PC-9 (cell line): ENCODE measurements around the gene UGT1A7. TPM values are rescaled to one million over a fixed set of nuclear protein-coding genes. Genes with fewer than 3 reads are reported as not detected.
"Not testable (repeated sequence)": the region's sequence is repeated elsewhere in the genome, so short reads cannot be mapped to it uniquely, and the experiment has no call there.

Experiments used
- BruUV-seq: library from RNA; stranded (reverse); fragments of 400-500 nt; replicated peaks from 2 replicates; lab custom pipeline; 2021; lab: Mats Ljungman, UMichigan
- CTCF ChIA-PET: fragments of 300-600 bp; sonication (Branson Sonifier 250); formaldehyde crosslinking; loops from one replicate; lab custom pipeline; 2022; ENCODE audit warnings: antibody characterized with exemption; lab: Charles Lee
- POLR2A ChIA-PET: fragments of 300-600 bp; sonication (Branson Sonifier 250); formaldehyde crosslinking; loops from one replicate; lab custom pipeline; 2022; ENCODE audit warnings: antibody characterized with exemption; ENCODE audit not compliant: unreplicated experiment; lab: Charles Lee
- DNase-seq, 2 experiments: peaks; one replicate each; pipeline versions ENCODE4 v3.0.0 to v3.0.0-alpha.2; 2015 to 2022; ENCODE audit warnings: mixed read lengths in 1 of 2
- H2AFZ ChIP-seq: fragments of 200-600 bp; sonication (generic); 2 replicates; pipeline ENCODE4 v1.8.1; 2017; ENCODE audit warnings: antibody characterized with exemption
- H3F3A ChIP-seq: fragments of 200-600 bp; sonication (generic); 2 replicates; pipeline ENCODE4 v1.8.1; 2017; ENCODE audit warnings: antibody characterized with exemption, mild to moderate bottlenecking, low read depth; ENCODE audit not compliant: insufficient read depth
- H3K27ac ChIP-seq: fragments of 200-600 bp; sonication (generic); 2 replicates; pipeline ENCODE4 v1.6.1; 2016; ENCODE audit warnings: mixed run types
- H3K27me3 ChIP-seq: fragments of 200-600 bp; sonication (generic); 2 replicates; pipeline ENCODE4 v1.6.1; 2016; ENCODE audit warnings: low read depth, mixed run types; ENCODE audit not compliant: insufficient read depth
- H3K36me3 ChIP-seq: fragments of 200-600 bp; sonication (generic); 2 replicates; pipeline ENCODE4 v1.6.1; 2016; ENCODE audit warnings: low read depth, mixed run types
- H3K4me1 ChIP-seq: fragments of 200-600 bp; sonication (generic); replicated peaks from 2 replicates; pipeline ENCODE4 v1.6.1; 2016; ENCODE audit warnings: mixed run types; ENCODE audit not compliant: insufficient read depth
- H3K4me2 ChIP-seq: fragments of 200-600 bp; sonication (generic); 2 replicates; pipeline ENCODE4 v1.6.1; 2017; ENCODE audit warnings: mixed run types
- H3K4me3 ChIP-seq: fragments of 200-600 bp; sonication (generic); 2 replicates; pipeline ENCODE4 v1.6.1; 2016; ENCODE audit warnings: mixed run types
- H3K79me2 ChIP-seq: fragments of 200-600 bp; sonication (generic); 2 replicates; pipeline ENCODE4 v1.6.1; 2017; ENCODE audit warnings: low read depth, mixed run types
- H3K9me2 ChIP-seq: fragments of 200-600 bp; sonication (generic); 2 replicates; pipeline ENCODE4 v1.8.1; 2017; ENCODE audit warnings: mild to moderate bottlenecking; ENCODE audit not compliant: insufficient read depth
- H3K9me3 ChIP-seq: fragments of 200-600 bp; sonication (generic); 2 replicates; pipeline ENCODE4 v1.8.1; 2016; ENCODE audit warnings: low read depth; ENCODE audit not compliant: insufficient read depth
- H4K20me1 ChIP-seq: fragments of 200-600 bp; sonication (generic); 2 replicates; pipeline ENCODE4 v1.8.1; 2017; ENCODE audit not compliant: insufficient read depth
- EZH2 ChIP-seq: fragments of 200-600 bp; sonication (generic); IDR thresholded peaks from 2 replicates; pipeline ENCODE4 v1.8.0; 2017; ENCODE audit warnings: antibody characterized with exemption, low read depth
- intact Hi-C: fragments of 100-400 bp; cut with micrococcal nuclease; formaldehyde crosslinking; loops from one replicate; pipeline ENCODE4 v1.10.0; 2022; ENCODE audit not compliant: unreplicated experiment
- total RNA-seq: library from RNA; stranded (reverse); gene quantifications from 2 replicates; pipeline ENCODE4 v1.2.3, GENCODE V29; 2021
- TF ChIP-seq, protein P1 (sequence below): fragments of 200-600 bp; sonication (generic); conservative IDR thresholded peaks from 2 replicates; pipeline ENCODE4 v1.6.1; 2017; ENCODE audit warnings: mixed run types, antibody characterized with exemption, mild to moderate bottlenecking, moderate library complexity

The UGT1A7 gene
- total RNA-seq, 1 experiment from 2014 or later = 20.3 TPM

DNA sequence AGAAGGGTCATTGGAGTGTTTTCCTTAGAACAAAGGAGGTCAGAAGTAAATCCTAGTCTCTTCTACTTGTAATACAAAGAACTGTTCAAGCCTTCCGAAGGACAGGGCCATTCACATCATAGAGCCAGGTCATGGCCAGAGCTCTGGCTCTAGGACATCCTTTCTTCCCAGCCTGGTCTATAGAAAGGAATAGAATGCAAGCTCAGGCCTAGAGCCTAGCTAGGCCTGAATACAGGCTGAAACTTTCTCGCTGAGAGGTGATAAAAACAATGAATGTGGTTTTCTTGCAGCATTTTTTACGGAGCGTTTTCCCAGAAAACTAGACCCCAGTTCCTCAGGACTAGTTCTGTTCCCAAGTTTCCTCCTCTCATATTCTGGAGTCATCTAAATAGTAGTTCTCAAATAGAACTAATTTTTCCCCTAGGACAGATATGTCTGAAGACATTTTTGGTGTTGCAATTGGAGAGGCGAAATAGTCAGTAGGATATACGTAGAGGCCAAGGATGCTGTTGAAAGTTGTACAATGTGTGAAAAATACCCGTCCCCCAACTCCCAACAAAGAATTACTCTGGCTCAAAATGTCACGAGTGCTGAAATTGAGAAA lies 17.8 kb downstream of the UGT1A7 start:
- peaks cover 79% of the 10 kb centered on the region for H3K36me3 ChIP-seq
- TF ChIP-seq, protein P1, sequence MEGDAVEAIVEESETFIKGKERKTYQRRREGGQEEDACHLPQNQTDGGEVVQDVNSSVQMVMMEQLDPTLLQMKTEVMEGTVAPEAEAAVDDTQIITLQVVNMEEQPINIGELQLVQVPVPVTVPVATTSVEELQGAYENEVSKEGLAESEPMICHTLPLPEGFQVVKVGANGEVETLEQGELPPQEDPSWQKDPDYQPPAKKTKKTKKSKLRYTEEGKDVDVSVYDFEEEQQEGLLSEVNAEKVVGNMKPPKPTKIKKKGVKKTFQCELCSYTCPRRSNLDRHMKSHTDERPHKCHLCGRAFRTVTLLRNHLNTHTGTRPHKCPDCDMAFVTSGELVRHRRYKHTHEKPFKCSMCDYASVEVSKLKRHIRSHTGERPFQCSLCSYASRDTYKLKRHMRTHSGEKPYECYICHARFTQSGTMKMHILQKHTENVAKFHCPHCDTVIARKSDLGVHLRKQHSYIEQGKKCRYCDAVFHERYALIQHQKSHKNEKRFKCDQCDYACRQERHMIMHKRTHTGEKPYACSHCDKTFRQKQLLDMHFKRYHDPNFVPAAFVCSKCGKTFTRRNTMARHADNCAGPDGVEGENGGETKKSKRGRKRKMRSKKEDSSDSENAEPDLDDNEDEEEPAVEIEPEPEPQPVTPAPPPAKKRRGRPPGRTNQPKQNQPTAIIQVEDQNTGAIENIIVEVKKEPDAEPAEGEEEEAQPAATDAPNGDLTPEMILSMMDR = no peak
- TF ChIP-seq EZH2 = no peak
- no peak overlapping the region for H2AFZ ChIP-seq
- TSS peak; percentile 83 for BruUV-seq
- CTCF ChIA-PET = interaction anchor here (0.6 kb wide), 1 partner anchor 211 kb away, joined by 4 read pairs; no protein-coding TSS in a partner anchor
- no peaks in the 10 kb centered on the region for H3K9me2 ChIP-seq
- no peaks in the 10 kb centered on the region for H4K20me1 ChIP-seq
- POLR2A ChIA-PET = interaction anchor here (0.6 to 2.0 kb wide), 4 partner anchors 8 to 796 kb away, joined by 3 to 38 read pairs (median 3); partner anchors contain the start of gene USP40
- peak overlapping the region; percentile 97 for H3K27ac ChIP-seq
- peaks cover 93% of the 10 kb centered on the region for H3F3A ChIP-seq
- intact Hi-C loops = loop anchor here (10.0 kb wide), 3 partner anchors 545 to 1285 kb away; no protein-coding TSS in a partner anchor
- peak overlapping the region; percentile 69 for H3K4me3 ChIP-seq
- peak in 1 of 2 experiments; percentile 73 for DNase-seq
- no peaks in the 10 kb centered on the region for H3K9me3 ChIP-seq
- peak overlapping the region; percentile 96 for H3K4me2 ChIP-seq
- H3K4me1 ChIP-seq = peaks cover 86% of the 10 kb centered on the region
- peaks cover 96% of the 10 kb centered on the region for H3K79me2 ChIP-seq
- H3K27me3 ChIP-seq = no peaks in the 10 kb centered on the region

DNA sequence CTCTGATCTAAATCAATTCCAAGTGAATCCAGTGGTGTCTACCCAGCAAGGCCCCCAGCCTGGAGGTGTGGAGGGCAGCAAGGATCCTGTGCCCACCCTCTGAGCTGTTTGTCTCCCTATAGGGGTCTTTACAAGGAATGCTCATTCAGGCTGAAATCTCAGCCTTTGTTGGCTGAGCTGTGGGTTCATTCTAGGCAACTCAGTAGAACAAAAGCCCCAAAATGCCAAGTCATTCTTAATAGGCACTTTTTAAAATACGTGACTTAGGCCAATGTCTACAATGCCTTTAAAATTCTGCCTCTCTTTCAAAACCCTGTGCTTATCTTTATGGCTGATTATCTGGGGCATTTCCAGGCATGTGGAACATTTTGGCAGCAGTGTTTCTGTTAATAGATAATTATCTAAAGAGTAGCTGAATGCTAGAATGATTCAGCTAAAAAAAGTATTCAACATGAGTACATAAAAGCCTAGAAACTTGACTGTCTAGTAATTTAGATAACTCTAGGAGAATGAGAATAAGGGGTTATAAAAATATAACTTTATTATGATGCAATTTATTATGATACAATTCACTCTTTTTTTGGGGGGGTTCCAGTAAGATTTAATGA lies 18.4 kb downstream of the UGT1A7 start:
- Histone ChIP-seq H2AFZ (no peak overlapping the region), H3F3A (peaks cover 93% of the 10 kb centered on the region), H3K9me2 (no peaks in the 10 kb centered on the region), H3K4me3 (peak overlapping the region; percentile 69; the same call in 1 of the 2 replicates), H3K9me3 (no peaks in the 10 kb centered on the region), H3K27ac (peak overlapping the region; percentile 97), H4K20me1 (no peaks in the 10 kb centered on the region), H3K4me1 (peaks cover 92% of the 10 kb centered on the region), H3K27me3 (no peaks in the 10 kb centered on the region), H3K36me3 (peaks cover 79% of the 10 kb centered on the region), H3K79me2 (peaks cover 96% of the 10 kb centered on the region), H3K4me2 (peak overlapping the region; percentile 96)
- no peak for TF ChIP-seq EZH2
- TF ChIP-seq, protein P1 = no peak
- DNase-seq = peak; percentile 67 to 98
- POLR2A ChIA-PET = interaction anchor here (0.6 to 2.0 kb wide), 5 partner anchors 9 to 133 kb away, joined by 3 to 38 read pairs (median 3); partner anchors contain the start of gene USP40
- intact Hi-C loops = loop anchor here (10.0 kb wide), 1 partner anchor 1285 kb away; no protein-coding TSS in a partner anchor
- BruUV-seq = no TSS peak
- CTCF ChIA-PET = no interaction called here

DNA sequence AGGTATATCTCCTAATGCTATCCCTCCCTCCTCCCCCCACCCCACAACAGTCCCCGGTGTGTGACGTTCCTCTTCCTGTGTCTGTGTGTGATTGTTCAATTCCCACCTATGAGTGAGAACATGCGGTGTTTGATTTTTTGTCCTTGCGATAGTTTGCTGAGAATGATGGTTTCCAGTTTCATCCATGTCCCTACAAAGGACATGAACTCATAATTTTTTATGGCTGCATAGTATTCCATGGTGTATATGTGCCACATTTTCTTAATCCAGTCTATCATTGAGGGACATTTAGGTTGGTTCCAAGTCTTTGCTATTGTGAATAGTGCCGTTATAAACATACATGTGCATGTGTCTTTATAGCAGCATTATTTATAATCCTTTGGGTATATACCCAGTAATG lies 19.1 kb downstream of the UGT1A7 start:
- H3K4me3 ChIP-seq, DNase-seq, H3K27me3 ChIP-seq, CTCF ChIA-PET, BruUV-seq, H2AFZ ChIP-seq, H4K20me1 ChIP-seq, H3K9me2 ChIP-seq, H3K9me3 ChIP-seq, H3K4me2 ChIP-seq: not testable (repeated sequence)
- H3F3A ChIP-seq = peaks cover 93% of the 10 kb centered on the region
- intact Hi-C loops = loop anchor here (10.0 kb wide), 1 partner anchor 1284 kb away; no protein-coding TSS in a partner anchor
- peaks cover 93% of the 10 kb centered on the region for H3K4me1 ChIP-seq
- peak overlapping the region; percentile 97 for H3K27ac ChIP-seq
- H3K79me2 ChIP-seq = peaks cover 96% of the 10 kb centered on the region
- H3K36me3 ChIP-seq = peaks cover 79% of the 10 kb centered on the region
- POLR2A ChIA-PET = interaction anchor here (0.6 to 2.0 kb wide), 3 partner anchors 10 to 117 kb away, joined by 3 to 38 read pairs (median 3); no protein-coding TSS in a partner anchor
